GM18526 (cell line): ENCODE measurements around the gene DICER1.

ENCODE experiments used
- POLR2A ChIP-seq: IDR thresholded peaks from 3 replicates; pipeline ENCODE4 v1.6.1; 2011; ENCODE audit not compliant: insufficient read length; ENCODE audit errors: extremely low read depth

Gene DICER1

GRCh38 chr14:95122621-95122945 is 34.7 kb downstream of the DICER1 start:
- no peak for TF ChIP-seq POLR2A

GRCh38 chr14:95121911-95122620 is 35.3 kb downstream of the DICER1 start:
- TF ChIP-seq POLR2A, result no peak

- no peak for TF ChIP-seq POLR2A
Measured at GRCh38 chr14:95119336-95119735, 38.0 kb downstream of the DICER1 start.

DNA sequence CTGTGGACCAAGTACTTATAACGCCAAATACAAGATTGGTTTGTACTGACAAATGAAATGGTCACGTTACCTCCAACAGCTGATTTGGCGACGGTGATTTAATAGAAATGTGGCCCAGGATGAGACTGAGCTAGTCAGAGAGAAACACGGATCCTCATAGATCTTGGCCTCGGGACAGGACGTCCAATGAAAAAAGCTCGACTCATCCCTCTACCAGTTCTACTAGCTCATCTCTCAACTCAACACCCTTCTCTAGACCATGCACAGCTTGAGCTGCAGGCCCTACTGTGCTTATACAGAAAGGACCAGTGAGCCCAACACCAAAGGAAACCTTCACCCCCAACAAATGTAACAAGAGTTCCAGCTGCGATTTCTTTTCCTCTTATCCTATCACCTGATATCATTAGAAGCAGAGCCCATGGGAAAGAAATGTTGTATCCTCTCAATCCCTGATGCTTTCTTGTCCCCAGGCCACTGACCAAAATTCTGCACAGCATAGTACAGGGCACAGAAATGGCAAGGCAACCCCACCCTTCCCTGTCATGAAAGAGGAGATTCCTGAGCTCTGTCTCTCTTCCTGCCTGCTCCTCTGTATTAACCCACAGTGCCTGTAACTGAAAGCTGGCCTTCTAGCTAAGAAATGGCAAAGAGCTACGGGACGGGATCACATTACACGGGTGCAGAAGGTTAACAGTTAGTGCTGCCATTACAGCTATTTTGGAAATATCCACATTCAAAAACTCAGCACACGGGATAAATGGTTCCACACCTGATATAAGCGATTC is 39.2 kb downstream of the DICER1 start:
- TF ChIP-seq POLR2A, result no peak

DNA sequence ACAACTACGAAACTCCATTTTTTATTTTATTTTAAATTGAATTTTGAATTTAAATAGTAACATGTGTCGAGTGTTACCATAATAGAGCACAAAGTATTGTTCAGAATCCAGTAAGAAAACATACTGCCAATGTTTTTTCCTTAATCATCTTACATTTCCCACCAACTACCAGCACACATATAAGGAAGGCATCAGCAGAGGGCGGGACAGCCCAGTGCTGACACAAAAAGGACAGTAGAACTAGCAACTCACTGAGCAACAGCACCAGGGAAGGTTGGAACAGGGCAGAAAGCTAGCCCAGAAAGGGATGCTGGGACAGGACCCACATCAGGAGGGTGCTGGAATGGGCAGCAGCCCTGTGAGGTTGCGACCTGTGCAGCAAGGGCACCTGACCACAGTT is 43.9 kb downstream of the DICER1 start:
- no peak for TF ChIP-seq POLR2A

DNA sequence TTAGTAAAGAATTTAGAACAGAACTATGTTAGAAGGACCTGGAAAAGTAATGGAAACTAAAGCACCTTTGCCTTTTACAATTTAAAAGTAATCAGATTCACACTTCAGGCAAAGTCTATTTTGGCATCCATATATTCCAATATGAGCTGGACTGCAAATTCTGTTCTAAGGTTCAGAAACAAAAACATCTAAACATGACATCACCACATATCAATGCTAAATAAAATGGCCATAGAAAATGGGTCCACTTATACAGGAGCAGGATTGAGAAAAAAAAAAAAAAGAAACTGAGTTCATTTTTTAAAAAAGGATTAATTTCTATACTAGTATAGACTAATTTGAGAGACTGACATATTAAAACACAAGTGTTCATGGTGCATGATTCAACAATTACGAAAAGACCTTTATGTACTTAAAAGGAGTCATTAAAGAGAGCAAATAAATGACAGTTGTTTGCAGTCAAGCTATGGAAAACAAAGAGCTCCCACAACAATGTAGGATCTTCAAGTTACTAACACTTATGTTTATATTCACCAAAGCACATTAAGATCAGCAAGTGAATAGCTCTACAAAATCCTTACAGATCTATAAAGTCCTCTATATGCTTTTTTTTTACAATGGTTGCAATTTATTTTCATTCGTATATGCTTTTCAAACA is 45.7 kb downstream of the DICER1 start:
- no peak for TF ChIP-seq POLR2A

DNA sequence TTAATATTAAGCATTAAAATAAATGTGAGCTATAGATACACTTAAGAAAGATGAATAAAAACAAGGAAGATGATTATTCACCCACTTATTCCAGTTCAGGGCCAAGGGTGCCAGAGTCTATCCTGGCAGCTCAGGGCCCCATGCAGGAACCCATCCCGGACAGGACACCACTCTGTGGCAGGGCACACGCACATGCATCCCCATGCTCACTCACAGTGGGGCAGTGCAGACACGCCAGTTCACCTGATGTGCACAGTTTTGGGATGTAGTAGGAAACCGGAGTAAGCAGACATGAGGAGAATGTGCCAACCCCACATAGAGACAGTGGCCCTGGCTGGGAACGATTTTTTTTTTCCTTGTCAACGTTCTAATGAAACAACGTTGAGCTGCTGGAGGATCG is 47.2 kb downstream of the DICER1 start:
- TF ChIP-seq POLR2A, result no peak

GRCh38 chr14:95107711-95108110 is 49.6 kb downstream of the DICER1 start:
- TF ChIP-seq POLR2A, result no peak

DNA sequence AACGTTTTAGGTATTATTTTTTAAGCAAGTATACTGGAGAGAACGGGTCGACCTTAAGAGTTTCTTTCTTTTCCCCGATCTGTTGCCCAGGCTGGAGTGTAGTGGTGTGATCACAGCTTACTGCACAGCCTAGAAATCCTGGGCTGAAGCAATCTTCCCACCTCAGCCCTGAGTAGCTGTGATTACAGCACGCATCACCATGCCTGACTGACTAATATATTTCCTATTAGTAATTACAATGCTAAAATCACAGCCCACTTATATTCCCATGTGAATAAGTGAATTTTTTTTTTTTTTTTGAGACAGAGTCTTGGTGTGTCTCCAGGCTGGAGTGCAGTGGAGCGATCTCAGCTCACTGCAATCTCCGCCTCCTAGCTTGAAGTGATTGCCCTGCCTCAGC is 50.4 kb downstream of the DICER1 start:
- TF ChIP-seq POLR2A, result no peak

GRCh38 chr14:95104911-95105310 is 52.4 kb downstream of the DICER1 start:
- no peak for TF ChIP-seq POLR2A

- no peak for TF ChIP-seq POLR2A
Measured at GRCh38 chr14:95102680-95103044, 54.7 kb downstream of the DICER1 start.

DNA sequence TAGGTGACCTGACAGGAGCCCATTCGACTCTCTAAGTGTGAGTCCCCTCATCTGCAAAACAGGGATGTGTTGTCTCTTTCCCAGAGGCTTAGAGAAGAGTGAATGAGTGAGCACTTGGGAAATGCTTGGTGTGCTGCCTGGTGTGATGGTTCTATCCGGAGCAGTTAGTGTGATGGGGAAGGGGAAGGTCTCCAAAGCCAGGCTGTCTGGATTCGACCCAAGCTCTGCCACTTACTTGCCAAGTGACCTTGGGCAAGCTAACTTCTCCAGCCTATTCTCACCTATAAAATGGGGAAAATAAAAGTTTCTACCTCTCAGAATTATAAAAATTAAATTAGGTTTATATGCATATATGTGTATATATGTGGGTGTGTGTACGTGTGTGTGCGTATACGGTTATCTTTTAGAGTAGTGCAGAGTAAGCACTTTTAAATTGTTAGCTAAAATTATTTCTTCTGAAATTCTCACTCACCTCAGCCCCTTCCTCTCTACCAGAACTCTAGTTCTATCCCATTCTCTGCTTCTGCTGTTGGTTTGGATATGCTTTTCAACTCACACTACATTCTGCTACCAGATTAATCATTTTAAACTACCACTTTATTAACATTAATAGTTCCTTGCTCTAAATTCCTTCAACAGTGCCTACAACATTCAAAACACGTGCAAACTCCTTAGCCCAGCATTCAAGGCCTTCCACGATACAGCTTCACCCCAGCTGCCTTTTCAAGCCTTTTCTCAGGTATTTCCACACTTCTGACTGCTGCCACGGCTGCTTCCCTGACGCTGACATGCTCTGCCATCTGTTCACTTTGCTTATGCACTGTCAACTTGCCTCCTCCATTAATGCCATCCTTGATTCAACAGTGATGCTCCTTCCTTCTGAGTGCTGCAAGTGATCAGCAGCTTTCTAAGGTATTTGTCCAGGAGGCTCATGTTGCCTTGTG is 55.3 kb downstream of the DICER1 start:
- no peak for TF ChIP-seq POLR2A

DNA sequence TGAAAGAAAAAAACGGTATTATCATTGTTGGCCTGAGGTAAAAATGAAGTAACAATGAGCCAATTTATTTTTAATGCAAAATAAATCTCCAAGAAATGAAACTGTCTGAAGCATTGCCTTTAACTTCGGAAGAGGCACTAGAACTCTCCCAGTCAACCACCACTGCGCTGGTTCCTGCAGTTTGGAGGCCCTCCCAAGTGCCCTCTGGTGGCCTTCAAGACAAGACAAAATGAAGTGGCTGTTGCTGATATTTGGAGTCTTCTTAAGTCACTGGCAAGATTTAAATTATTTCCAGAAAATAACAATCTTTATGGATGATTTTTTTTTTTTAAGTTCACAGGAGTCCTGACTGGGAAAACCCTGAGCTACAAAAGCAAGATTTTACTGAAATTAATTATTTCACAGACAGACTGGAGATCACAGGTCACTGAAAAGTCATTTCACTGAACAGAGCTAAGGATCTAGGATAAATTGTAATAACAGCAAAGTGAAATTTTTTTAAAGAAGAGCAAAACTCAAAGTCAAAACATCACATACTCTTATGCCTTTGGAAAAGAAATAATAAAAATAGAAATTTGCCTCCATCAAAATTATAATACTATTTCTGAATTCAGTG is 58.2 kb downstream of the DICER1 start:
- no peak for TF ChIP-seq POLR2A

DNA sequence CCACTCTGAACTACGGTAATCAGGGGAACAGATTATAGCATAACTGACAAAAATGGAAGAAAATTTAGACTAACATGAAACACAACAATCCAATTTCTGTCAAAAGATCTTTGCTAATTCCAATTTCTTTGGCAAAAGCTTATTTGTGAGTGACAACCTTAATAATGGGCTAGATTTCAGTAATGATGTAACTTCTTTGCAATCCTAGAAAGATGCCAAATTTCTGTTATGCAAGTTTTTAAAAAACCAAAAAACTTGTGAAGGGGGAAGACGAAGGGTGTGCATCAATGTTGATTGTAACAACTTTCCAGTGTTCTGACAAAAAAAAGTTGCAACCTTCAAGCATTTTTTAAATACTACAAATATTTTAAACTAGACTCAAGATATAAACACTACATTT is 59.9 kb downstream of the DICER1 start:
- TF ChIP-seq POLR2A, result no peak

DNA sequence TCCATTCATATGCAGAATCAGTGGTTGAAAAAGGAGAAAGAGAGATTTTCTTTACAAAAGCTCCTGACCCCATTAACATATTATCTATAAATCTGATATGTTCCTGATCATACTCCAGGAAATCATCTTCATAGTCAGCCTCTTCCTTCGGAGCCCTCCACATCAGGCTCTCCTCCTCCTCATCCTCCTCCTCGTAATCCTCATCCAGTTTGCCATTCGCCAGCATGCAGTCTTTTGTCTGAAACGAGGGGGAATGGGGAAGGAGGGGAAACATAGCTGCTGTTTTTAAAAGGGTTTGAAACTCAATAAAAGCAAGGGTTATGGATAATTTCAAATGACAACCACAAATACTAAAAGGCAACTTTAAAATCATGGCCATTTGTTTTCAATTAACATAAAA is 60.9 kb downstream of the DICER1 start:
- no peak for TF ChIP-seq POLR2A
